Suprapubic skin (tissue), 4 donors: Measurements from ENCODE around the gene IQGAP2.

Experiments
- EP300 ChIP-seq: sonication (generic); formaldehyde crosslinking; IDR thresholded peaks from one replicate; pipeline ENCODE4 v1.6.1; 2017; ENCODE audit warnings: antibody characterized with exemption
- POLR2A ChIP-seq, 2 donors: fragments of 450-650 bp; IDR thresholded peaks; one replicate each; pipeline ENCODE4 v1.6.1; 2017; ENCODE audit warnings: antibody characterized with exemption in 2 of 2, mild to moderate bottlenecking in 2 of 2, moderate library complexity in 2 of 2
- POLR2AphosphoS5 ChIP-seq, 3 donors: sonication (generic); formaldehyde crosslinking; IDR thresholded peaks; one replicate each; pipeline ENCODE4 v1.6.1; 2017; ENCODE audit warnings: antibody characterized with exemption in 3 of 3
- TF ChIP-seq, protein P1 (sequence below), 2 donors: fragments of 200-600 bp in 1 of 2; fragments of 450-650 bp in 1 of 2; sonication (generic) in 1 of 2; IDR thresholded peaks; one replicate each; pipeline ENCODE4 v1.5.1; 2016 to 2019; ENCODE audit warnings: antibody characterized with exemption in 2 of 2, mild to moderate bottlenecking in 1 of 2, moderate library complexity in 1 of 2

- TF ChIP-seq, protein P1, sequence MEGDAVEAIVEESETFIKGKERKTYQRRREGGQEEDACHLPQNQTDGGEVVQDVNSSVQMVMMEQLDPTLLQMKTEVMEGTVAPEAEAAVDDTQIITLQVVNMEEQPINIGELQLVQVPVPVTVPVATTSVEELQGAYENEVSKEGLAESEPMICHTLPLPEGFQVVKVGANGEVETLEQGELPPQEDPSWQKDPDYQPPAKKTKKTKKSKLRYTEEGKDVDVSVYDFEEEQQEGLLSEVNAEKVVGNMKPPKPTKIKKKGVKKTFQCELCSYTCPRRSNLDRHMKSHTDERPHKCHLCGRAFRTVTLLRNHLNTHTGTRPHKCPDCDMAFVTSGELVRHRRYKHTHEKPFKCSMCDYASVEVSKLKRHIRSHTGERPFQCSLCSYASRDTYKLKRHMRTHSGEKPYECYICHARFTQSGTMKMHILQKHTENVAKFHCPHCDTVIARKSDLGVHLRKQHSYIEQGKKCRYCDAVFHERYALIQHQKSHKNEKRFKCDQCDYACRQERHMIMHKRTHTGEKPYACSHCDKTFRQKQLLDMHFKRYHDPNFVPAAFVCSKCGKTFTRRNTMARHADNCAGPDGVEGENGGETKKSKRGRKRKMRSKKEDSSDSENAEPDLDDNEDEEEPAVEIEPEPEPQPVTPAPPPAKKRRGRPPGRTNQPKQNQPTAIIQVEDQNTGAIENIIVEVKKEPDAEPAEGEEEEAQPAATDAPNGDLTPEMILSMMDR (IDR thresholded peaks at IDR 0.05), result no peak
- TF ChIP-seq EP300, result no peak
- no peak for TF ChIP-seq POLR2AphosphoS5 (IDR thresholded peaks at IDR 0.05)
- no peak for TF ChIP-seq POLR2A (IDR thresholded peaks at IDR 0.05)
Measured at GRCh38 chr5:76475385-76475784, 72.3 kb downstream of the IQGAP2 start.
